ENCODE results near the gene PRRC2B. TPM values are rescaled to one million over a fixed set of nuclear protein-coding genes. Genes with fewer than 3 reads are reported as not detected.

The PRRC2B gene
- total and polyA plus RNA-seq, 2 experiments from 2014 or later: 45.0 to 193 TPM

GRCh38 chr9:131397100-131397790 is 3.4 kb downstream of the PRRC2B start:
- H3K27me3 ChIP-seq (ENCODE audit: insufficient read depth): no peaks in the 10 kb centered on the region
- peak overlapping the region; percentile 89 for H3K4me3 ChIP-seq
- peaks cover 35% of the 10 kb centered on the region for H3K36me3 Mint-ChIP-seq (ENCODE audit: low read depth)
- peaks cover 60% of the 10 kb centered on the region for H4K20me1 ChIP-seq (replicated peaks; ENCODE audit: insufficient read depth)
- H3F3A ChIP-seq (replicated peaks; ENCODE audit: low read depth): peaks cover 31% of the 10 kb centered on the region
- H3K4me1 ChIP-seq (ENCODE audit: insufficient read depth): peaks cover 73% of the 10 kb centered on the region
- no peak for TF ChIP-seq ETS1 (IDR thresholded peaks at IDR 0.05)
- TF ChIP-seq ZNF462 (CRISPR knock-in tag; IDR thresholded peaks at IDR 0.05): no peak
- no peak for TF ChIP-seq JUNB (IDR thresholded peaks at IDR 0.05; ENCODE audit: unreplicated experiment)
- no peak for TF ChIP-seq NANOG (IDR thresholded peaks at IDR 0.05; ENCODE audit: borderline replicate concordance)
- TF ChIP-seq CREB1 (CRISPR knock-in tag; IDR thresholded peaks at IDR 0.05; ENCODE audit: low read depth): no peak
- TF ChIP-seq EZH2 (IDR thresholded peaks at IDR 0.05; ENCODE audit: low read depth, unreplicated experiment): no peak
- no peak for TF ChIP-seq ZNF331 (CRISPR knock-in tag; IDR thresholded peaks at IDR 0.05; ENCODE audit: low read depth)
- no peak for TF ChIP-seq STAT1 (IDR thresholded peaks at IDR 0.05; ENCODE audit: unreplicated experiment)
- TF ChIP-seq POLR2AphosphoS5 (IDR thresholded peaks at IDR 0.05; ENCODE audit: low read depth): no peak
- TF ChIP-seq REST (IDR thresholded peaks at IDR 0.05; ENCODE audit: unreplicated experiment): no peak
- no peak for TF ChIP-seq ZNF114 (CRISPR knock-in tag; IDR thresholded peaks at IDR 0.05)
- no peak for TF ChIP-seq EZH2phosphoT487 (IDR thresholded peaks at IDR 0.05; ENCODE audit: unreplicated experiment)
- TF ChIP-seq CTCF (conservative IDR thresholded peaks at IDR 0.05; ENCODE audit: low read depth in 2 of 2): no peak
- H3K4me2 ChIP-seq: peak overlapping the region; percentile 90
- no peaks in the 10 kb centered on the region; the same call in 2 of the 3 replicates for H3K9me3 Mint-ChIP-seq
- peaks cover 72% of the 10 kb centered on the region for H3K4me1 Mint-ChIP-seq
- no peaks in the 10 kb centered on the region for H3K36me3 ChIP-seq (ENCODE audit: insufficient read depth)
- H3K79me2 ChIP-seq (replicated peaks; ENCODE audit: insufficient read depth): peaks cover 79% of the 10 kb centered on the region
- peak overlapping the region; percentile 98 for H3K27ac ChIP-seq (ENCODE audit: low read depth)
- peak; percentile 27 for ATAC-seq
- H3K27me3 Mint-ChIP-seq (ENCODE audit: insufficient read depth, low read depth, poor library complexity): peaks cover 28% of the 10 kb centered on the region
- peak overlapping the region; percentile 98 for H3K27ac Mint-ChIP-seq
- peak overlapping the region; percentile 95 for H3K4me3 Mint-ChIP-seq
- no peak overlapping the region for H2AFZ ChIP-seq
- peak; percentile 83 for DNase-seq (ENCODE audit: low spot score)
- H3K9me2 ChIP-seq (ENCODE audit: insufficient read depth): no peaks in the 10 kb centered on the region
